Astrocyte (in vitro differentiated cells and primary cell): ENCODE data around the gene CPXM2.

Experiments used
- EZH2 ChIP-seq: IDR thresholded peaks from 2 replicates; pipeline ENCODE4 v1.6.1; 2012; ENCODE audit warnings: mild to moderate bottlenecking, low read length, inconsistent platforms; ENCODE audit not compliant: insufficient read depth
- TF ChIP-seq, protein P1 (sequence below): IDR thresholded peaks from 2 replicates; pipeline ENCODE4 v1.5.1; 2011; ENCODE audit warnings: low read depth, mild to moderate bottlenecking, inconsistent platforms, low read length, moderate library complexity; ENCODE audit not compliant: insufficient read depth

- TF ChIP-seq, protein P1, sequence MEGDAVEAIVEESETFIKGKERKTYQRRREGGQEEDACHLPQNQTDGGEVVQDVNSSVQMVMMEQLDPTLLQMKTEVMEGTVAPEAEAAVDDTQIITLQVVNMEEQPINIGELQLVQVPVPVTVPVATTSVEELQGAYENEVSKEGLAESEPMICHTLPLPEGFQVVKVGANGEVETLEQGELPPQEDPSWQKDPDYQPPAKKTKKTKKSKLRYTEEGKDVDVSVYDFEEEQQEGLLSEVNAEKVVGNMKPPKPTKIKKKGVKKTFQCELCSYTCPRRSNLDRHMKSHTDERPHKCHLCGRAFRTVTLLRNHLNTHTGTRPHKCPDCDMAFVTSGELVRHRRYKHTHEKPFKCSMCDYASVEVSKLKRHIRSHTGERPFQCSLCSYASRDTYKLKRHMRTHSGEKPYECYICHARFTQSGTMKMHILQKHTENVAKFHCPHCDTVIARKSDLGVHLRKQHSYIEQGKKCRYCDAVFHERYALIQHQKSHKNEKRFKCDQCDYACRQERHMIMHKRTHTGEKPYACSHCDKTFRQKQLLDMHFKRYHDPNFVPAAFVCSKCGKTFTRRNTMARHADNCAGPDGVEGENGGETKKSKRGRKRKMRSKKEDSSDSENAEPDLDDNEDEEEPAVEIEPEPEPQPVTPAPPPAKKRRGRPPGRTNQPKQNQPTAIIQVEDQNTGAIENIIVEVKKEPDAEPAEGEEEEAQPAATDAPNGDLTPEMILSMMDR = no peak
- no peak for TF ChIP-seq EZH2
Measured at GRCh38 chr10:123909426-123909825, 17.8 kb upstream of the CPXM2 start.
